ENCODE results near the gene ZC2HC1C.
A peak's percentile ranks its signal among the peaks of the same experiment; 100 is the strongest.

The ZC2HC1C gene

GRCh38 chr14:75040507-75040906, 28.9 kb upstream of the ZC2HC1C start:
- no peak for TF ChIP-seq ZFX (IDR thresholded peaks at IDR 0.05; ENCODE audit: borderline replicate concordance)
- TF ChIP-seq CTCF (IDR thresholded peaks at IDR 0.05): no peak
- H3K27ac ChIP-seq: 0 out of 2 replicates have a peak overlapping the region, but pooled peaks have one; percentile 59

DNA sequence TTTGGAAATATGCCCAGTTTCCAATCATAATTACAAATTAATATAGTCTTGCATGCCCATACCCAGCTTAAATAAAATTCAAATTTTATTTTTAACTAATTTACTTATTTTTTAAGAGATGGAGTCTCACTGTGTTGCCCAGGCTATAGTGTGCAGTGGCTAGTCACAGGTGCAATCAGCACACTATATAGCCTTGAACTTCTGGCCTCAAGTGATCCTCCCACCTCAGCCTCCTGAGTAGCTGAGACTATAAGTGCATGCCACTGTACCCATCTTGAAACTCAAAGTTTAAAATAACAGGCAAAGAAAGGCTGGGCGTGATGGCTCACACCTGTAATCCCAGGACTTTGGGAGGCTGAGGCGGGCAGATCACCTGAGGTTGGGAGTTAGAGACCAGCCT, 28.5 kb upstream of the ZC2HC1C start:
- peak overlapping the region; percentile 59 for H3K27ac ChIP-seq
- no peak for TF ChIP-seq ZFX (IDR thresholded peaks at IDR 0.05; ENCODE audit: borderline replicate concordance)
- TF ChIP-seq CTCF (IDR thresholded peaks at IDR 0.05): no peak

GRCh38 chr14:75041613-75042012, 27.8 kb upstream of the ZC2HC1C start:
- TF ChIP-seq ZFX (IDR thresholded peaks at IDR 0.05; ENCODE audit: borderline replicate concordance) (no peak), CTCF (IDR thresholded peaks at IDR 0.05) (no peak)
- H3K27ac ChIP-seq: peak overlapping the region; percentile 59

DNA sequence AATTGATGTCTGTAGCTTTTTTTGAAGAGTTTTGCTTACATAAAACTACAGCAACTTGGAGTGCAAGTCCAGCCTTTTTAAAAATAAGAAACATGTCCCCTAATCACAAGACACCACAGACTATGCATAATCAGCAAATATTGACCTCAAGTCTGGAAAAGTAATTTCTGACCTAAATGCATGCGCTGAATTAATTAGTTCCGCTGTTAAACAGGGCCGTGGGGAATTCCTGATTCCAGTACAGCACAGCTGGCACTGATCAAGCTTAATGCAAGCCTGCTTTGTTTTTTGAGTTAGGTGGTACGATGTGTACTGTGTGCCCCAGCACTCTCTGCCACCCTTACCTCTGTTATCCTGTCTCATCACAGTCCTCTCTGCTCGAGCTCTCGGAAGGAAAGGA, 27.4 kb upstream of the ZC2HC1C start:
- H3K27ac ChIP-seq: peak overlapping the region; percentile 59
- TF ChIP-seq ZFX (IDR thresholded peaks at IDR 0.05; ENCODE audit: borderline replicate concordance) (no peak), CTCF (IDR thresholded peaks at IDR 0.05) (no peak)

DNA sequence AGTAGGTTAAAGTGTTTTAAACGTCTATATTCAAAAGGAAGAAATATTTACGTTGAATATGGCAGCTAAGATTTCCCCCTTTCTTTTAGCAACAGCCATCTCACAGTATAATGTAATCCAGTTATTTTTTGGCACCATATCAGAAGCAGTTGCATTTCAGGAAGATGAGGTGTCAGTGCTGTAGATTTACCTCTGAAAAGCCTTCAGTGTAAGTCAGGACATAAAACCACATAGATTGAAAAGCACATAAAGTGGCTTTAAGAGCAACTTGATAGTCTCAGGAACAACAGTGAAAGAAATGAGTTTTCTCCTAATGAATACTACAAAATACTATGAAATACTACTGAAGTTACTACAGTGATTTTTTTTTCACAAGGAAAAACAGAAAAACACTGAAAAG, 25.1 kb upstream of the ZC2HC1C start:
- no peak overlapping the region for H3K27ac ChIP-seq

DNA sequence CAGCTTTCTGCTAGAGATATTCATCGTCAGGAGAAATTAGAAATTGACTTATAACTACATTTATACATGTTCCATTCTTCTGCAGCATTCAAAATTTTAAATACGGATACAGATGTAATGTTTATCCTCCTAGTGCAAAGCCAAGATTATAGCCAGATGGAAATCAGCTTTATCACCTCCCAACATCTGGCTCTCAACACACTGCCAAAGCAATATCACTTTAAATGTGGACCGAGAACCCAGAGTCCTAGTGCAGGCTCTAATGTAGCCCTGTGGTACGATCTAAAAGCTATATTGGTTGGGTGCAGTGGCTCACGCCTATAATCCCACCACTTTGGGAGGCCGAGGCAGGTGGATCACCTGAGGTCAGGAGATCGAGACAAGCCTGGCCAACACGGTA, 24.7 kb upstream of the ZC2HC1C start:
- H3K27ac ChIP-seq: no peak overlapping the region
- TF ChIP-seq CTCF (IDR thresholded peaks at IDR 0.05) (no peak), ZFX (IDR thresholded peaks at IDR 0.05; ENCODE audit: borderline replicate concordance) (no peak)

More for the DNA sequence above, 25.1 kb upstream of the ZC2HC1C start:
- TF ChIP-seq ZFX (IDR thresholded peaks at IDR 0.05; ENCODE audit: borderline replicate concordance) (no peak), CTCF (IDR thresholded peaks at IDR 0.05) (no peak)

DNA sequence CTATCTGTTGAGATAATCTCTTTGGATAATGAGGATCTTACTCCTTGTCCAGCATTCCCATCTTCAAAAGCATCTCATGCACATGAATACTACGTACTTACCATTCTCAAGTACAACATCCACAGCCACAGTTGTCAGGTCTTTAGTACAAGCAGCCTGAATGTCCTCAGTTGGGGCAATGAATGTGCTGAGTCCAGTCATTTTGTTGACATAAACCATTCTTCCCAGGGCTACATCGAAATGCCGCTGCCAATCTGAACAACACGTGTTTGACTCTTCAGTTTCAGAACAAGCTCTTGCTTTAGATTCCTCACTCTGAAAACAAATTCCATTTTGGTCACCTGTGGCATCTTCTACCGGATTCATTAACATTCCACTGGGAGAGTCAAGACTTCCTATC, 23.2 kb upstream of the ZC2HC1C start:
- TF ChIP-seq ZFX (IDR thresholded peaks at IDR 0.05; ENCODE audit: borderline replicate concordance): no peak
- no peak for TF ChIP-seq CTCF (IDR thresholded peaks at IDR 0.05)
- no peak overlapping the region for H3K27ac ChIP-seq
